GM21786 (cell line): ENCODE measurements around the gene CRLF3.
"Not testable (repeated sequence)": the region's sequence is repeated elsewhere in the genome, so short reads cannot be mapped to it uniquely, and the experiment has no call there.

Experiments
- ATAC-seq: cut with Tn5 transposase; IDR thresholded peaks from one replicate; pipeline ENCODE4 v1.9.1; 2021; ENCODE audit not compliant: unreplicated experiment

The CRLF3 gene

DNA sequence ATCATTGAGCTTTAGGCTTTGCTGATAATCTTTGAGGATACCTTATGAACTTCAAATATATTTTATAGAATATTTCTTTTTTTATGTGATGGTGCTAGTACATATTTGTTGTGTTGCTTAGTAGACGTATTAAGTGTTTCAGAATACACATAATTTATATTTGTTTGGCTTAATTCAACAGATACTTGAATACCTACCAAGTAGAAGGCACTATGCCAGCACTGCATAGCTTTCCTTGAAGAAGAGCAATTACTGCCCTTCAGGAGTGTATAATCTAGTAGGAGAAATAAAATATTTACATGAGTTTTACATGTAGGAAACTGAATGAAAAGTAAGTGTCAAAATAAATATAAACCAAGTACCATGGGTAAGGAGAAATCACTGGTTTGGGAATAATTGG is 81.8 kb downstream of the CRLF3 start:
- ATAC-seq, result not testable (repeated sequence)

- ATAC-seq, result not testable (repeated sequence)
Observed at GRCh38 chr17:30736371-30736770, 88.1 kb downstream of the CRLF3 start.

GRCh38 chr17:30735644-30736043 is 88.8 kb downstream of the CRLF3 start:
- not testable (repeated sequence) for ATAC-seq

DNA sequence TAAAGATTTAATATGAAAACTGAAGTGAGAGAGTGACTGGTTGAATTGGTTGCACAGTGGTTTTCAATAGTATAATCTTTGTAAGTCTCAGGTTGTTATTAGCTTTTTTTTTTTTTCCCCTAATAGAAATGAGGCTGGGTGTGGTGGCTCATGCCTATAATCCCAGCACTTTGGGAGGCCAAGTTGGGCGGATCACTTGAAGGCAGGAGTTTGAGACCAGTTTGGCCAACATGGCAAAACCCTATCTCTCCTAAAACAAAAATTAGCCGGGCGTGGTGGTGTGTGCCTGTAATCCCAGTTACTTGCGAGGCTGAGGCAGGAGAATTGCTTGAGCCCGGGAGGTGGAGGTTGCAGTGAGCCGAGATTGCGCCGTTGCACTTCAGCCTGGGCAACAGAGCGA is 89.3 kb downstream of the CRLF3 start:
- not testable (repeated sequence) for ATAC-seq

GRCh38 chr17:30734153-30734552 is 90.3 kb downstream of the CRLF3 start:
- not testable (repeated sequence) for ATAC-seq
